GM12878 (cell line): Measurements from ENCODE around the gene CD82. TPM values are rescaled to one million over a fixed set of nuclear protein-coding genes. Genes with fewer than 3 reads are reported as not detected.

ENCODE experiments used
- ATAC-seq: fragments of 200-7000 bp; cut with Tn5 transposase; 3 replicates; pipeline ENCODE4 v1.9.1; 2020; ENCODE audit warnings: mild to moderate bottlenecking, moderate library complexity
- BruUV-seq: library from RNA; stranded (reverse); fragments of 400-500 nt; replicated peaks from 2 replicates; lab custom pipeline; 2021; lab: Mats Ljungman, UMichigan
- CTCF ChIA-PET: fragments of 300-600 bp; sonication (Branson Sonifier 250); formaldehyde crosslinking; extraction: SDS; loops from one replicate; lab custom pipeline; 2021; ENCODE audit warnings: inconsistent platforms; lab: Yijun Ruan, JAX
- POLR2A ChIA-PET: fragments of 350-600 bp; formaldehyde crosslinking; extraction: SDS; loops from one replicate; lab custom pipeline; 2021; ENCODE audit warnings: inconsistent platforms; lab: Charles Lee
- RAD21 ChIA-PET: fragments of 300-600 bp; sonication (Branson Sonifier 250); formaldehyde crosslinking; loops from one replicate; lab custom pipeline; 2023; ENCODE audit warnings: antibody characterized with exemption; ENCODE audit not compliant: unreplicated experiment; lab: Charles Lee
- SMC1A ChIA-PET: fragments of 300-600 bp; sonication (Branson Sonifier 250); formaldehyde crosslinking; loops from one replicate; lab custom pipeline; 2023; ENCODE audit not compliant: unreplicated experiment, uncharacterized antibody; lab: Charles Lee
- DNase-seq: peaks from one replicate; pipeline ENCODE4 v3.0.0-alpha.2; 2011; ENCODE audit warnings: low read depth, low spot score
- FAIRE-seq: peaks from 3 replicates; lab custom pipeline; 2011; peaks lifted over from hg19 to GRCh38; lab: Jason Lieb, UNC
- H2AFZ ChIP-seq: 2 replicates; pipeline ENCODE4 v1.6.0; 2011; ENCODE audit warnings: low read depth, low read length, control low read depth; ENCODE audit not compliant: control insufficient read depth
- H3K27ac ChIP-seq: 2 replicates; pipeline ENCODE4 v1.5.1; 2011; ENCODE audit warnings: control low read depth; ENCODE audit not compliant: control insufficient read depth, insufficient read depth
- H3K27me3 ChIP-seq, 2 experiments: replicated peaks in 1 of 2; 2 replicates each; pipeline versions ENCODE4 v1.6.0 to v1.6.1; 2011; ENCODE audit warnings: low read length in 1 of 2; ENCODE audit not compliant: control insufficient read depth in 2 of 2, insufficient read depth in 2 of 2
- H3K36me3 ChIP-seq, 2 experiments: 2 replicates each; pipeline ENCODE4 v1.5.1; 2011; ENCODE audit warnings: low read length in 1 of 2; ENCODE audit not compliant: control insufficient read depth in 2 of 2, insufficient read depth in 2 of 2
- H3K4me1 ChIP-seq: 2 replicates; pipeline ENCODE4 v1.6.1; 2011; ENCODE audit warnings: mild to moderate bottlenecking, low read length, moderate library complexity, mixed read lengths; ENCODE audit not compliant: control insufficient read depth, insufficient read depth
- H3K4me2 ChIP-seq: 2 replicates; pipeline ENCODE4 v1.6.0; 2011; ENCODE audit warnings: control low read depth; ENCODE audit not compliant: control insufficient read depth, insufficient read depth
- H3K4me3 ChIP-seq: fragments of 200-600 bp; sonication (generic); 2 replicates; pipeline ENCODE4 v1.5.1; 2016
- H3K79me2 ChIP-seq: 2 replicates; pipeline ENCODE4 v1.6.0; 2011; ENCODE audit warnings: low read length; ENCODE audit not compliant: control insufficient read depth, insufficient read depth
- H3K9ac ChIP-seq: 2 replicates; pipeline ENCODE4 v1.8.0; 2011; ENCODE audit warnings: low read length, control low read depth, mixed read lengths; ENCODE audit not compliant: control insufficient read depth, insufficient read depth
- H3K9me3 ChIP-seq: replicated peaks from 3 replicates; pipeline ENCODE4 v1.5.1; 2011; ENCODE audit warnings: mild to moderate bottlenecking, low read length; ENCODE audit not compliant: control insufficient read depth, insufficient read depth
- H4K20me1 ChIP-seq: 2 replicates; pipeline ENCODE4 v1.6.0; 2011; ENCODE audit not compliant: control insufficient read depth, insufficient read depth
- BHLHE40 ChIP-seq, 2 experiments: fragments of 450-650 bp in 1 of 2; IDR thresholded peaks; 2 replicates each; pipeline ENCODE4 v1.6.1; 2011 to 2017; ENCODE audit warnings: low read depth in 2 of 2, borderline replicate concordance in 1 of 2, improper control_type of control experiment in 1 of 2, low read length in 1 of 2, mild to moderate bottlenecking in 1 of 2
- DPF2 ChIP-seq: fragments of 450-650 bp; IDR thresholded peaks from 2 replicates; pipeline ENCODE4 v1.6.1; 2017; ENCODE audit warnings: mild to moderate bottlenecking
- EGR1 ChIP-seq, 2 experiments: IDR thresholded peaks; 1 replicate in 1 of 2; 2 replicates in 1 of 2; pipeline ENCODE4 v1.6.1; 2011 to 2012; ENCODE audit warnings: low read depth in 2 of 2, low read length in 2 of 2, borderline replicate concordance in 1 of 2, mild to moderate bottlenecking in 1 of 2, moderate library complexity in 1 of 2
- GATAD2B ChIP-seq: fragments of 450-650 bp; conservative IDR thresholded peaks from 2 replicates; pipeline ENCODE4 v1.6.1; 2017; ENCODE audit warnings: low read depth, mild to moderate bottlenecking, moderate library complexity
- HCFC1 ChIP-seq: fragments of 150-350 bp; IDR thresholded peaks from 2 replicates; pipeline ENCODE4 v1.6.1; 2014; ENCODE audit warnings: low read length
- IKZF1 ChIP-seq: fragments of 450-650 bp; conservative IDR thresholded peaks from 2 replicates; pipeline ENCODE4 v1.6.1; 2017; ENCODE audit warnings: antibody characterized with exemption, mild to moderate bottlenecking
- LARP7 ChIP-seq: fragments of 450-650 bp; IDR thresholded peaks from 2 replicates; pipeline ENCODE4 v1.6.1; 2017; ENCODE audit warnings: mild to moderate bottlenecking
- MXI1 ChIP-seq: fragments of 150-350 bp; IDR thresholded peaks from 2 replicates; pipeline ENCODE4 v1.6.1; 2011; ENCODE audit warnings: low read depth, mild to moderate bottlenecking, inconsistent platforms, low read length, improper control_type of control experiment
- NRF1 ChIP-seq: conservative IDR thresholded peaks from 2 replicates; pipeline ENCODE4 v1.6.1; 2011; ENCODE audit warnings: mild to moderate bottlenecking, low read depth, low read length, improper control_type of control experiment
- RCOR1 ChIP-seq: conservative IDR thresholded peaks from 2 replicates; pipeline ENCODE4 v1.6.1; 2012; ENCODE audit warnings: low read depth, low read length, improper control_type of control experiment
- RFX5 ChIP-seq: IDR thresholded peaks from 2 replicates; pipeline ENCODE4 v1.6.1; 2011; ENCODE audit warnings: low read depth, low read length, improper control_type of control experiment
- SMC3 ChIP-seq: IDR thresholded peaks from 2 replicates; pipeline ENCODE4 v1.6.1; 2011; ENCODE audit warnings: low read length, improper control_type of control experiment, borderline replicate concordance
- ZZZ3 ChIP-seq: IDR thresholded peaks from 2 replicates; pipeline ENCODE4 v1.6.1; 2011; ENCODE audit warnings: low read depth; ENCODE audit not compliant: control insufficient read depth, insufficient read length
- WGBS: methylation state at CpG from one replicate; pipeline ENCODE4 v1.1.6; 2016; ENCODE audit warnings: low lambda C conversion rate; ENCODE audit not compliant: insufficient replicate concordance, insufficient coverage; ENCODE audit errors: missing lambda C conversion rate; 5-methylcytosine and 5-hydroxymethylcytosine counted together
- in situ Hi-C: fragments of 300-500 bp; cut with MboI; formaldehyde crosslinking; loops from 9 replicates; pipeline ENCODE4 v1.14.3; 2018; ENCODE audit warnings: mixed read lengths
- intact Hi-C: fragments of 100-400 bp; cut with micrococcal nuclease; formaldehyde crosslinking; loops from one replicate; pipeline ENCODE4 v1.14.2; 2022; ENCODE audit not compliant: unreplicated experiment
- polyA plus RNA-seq, 11 experiments: library from polyadenylated mRNA; depleted of rRNA in 4 of 11; unstranded in 6 of 11; stranded (reverse) in 5 of 11; fragments of >200 nt; fragmentation: Nextera tagmentation in 4 of 11; fragmentation: Illumina TruSeq in 1 of 11; extraction: Ambion mirVana in 4 of 11; extraction: Trizol in 1 of 11; gene quantifications; 1 replicate in 1 of 11; 2 replicates in 10 of 11; pipeline versions ENCODE4 v1.2.1 to v1.2.3, GENCODE V29; 2011 to 2016; ENCODE audit warnings: inconsistent platforms in 2 of 11, missing spikeins in 2 of 11, low read depth in 1 of 11
- total RNA-seq, 4 experiments: library from RNA; depleted of rRNA in 3 of 4; stranded (reverse); fragments of >200 nt in 3 of 4; fragmentation: Illumina TruSeq in 1 of 4; extraction: Trizol in 1 of 4; gene quantifications; 2 replicates each; pipeline versions ENCODE4 v1.2.1 to v1.2.3, GENCODE V29; 2013 to 2021
- TF ChIP-seq, protein P1 (sequence below): IDR thresholded peaks from 2 replicates; pipeline ENCODE4 v1.6.1; 2012; ENCODE audit warnings: low read depth, low read length, improper control_type of control experiment
- TF ChIP-seq, protein P2 (sequence below): fragments of 450-650 bp; IDR thresholded peaks from 2 replicates; pipeline ENCODE4 v1.6.1; 2017; ENCODE audit warnings: low read depth, mild to moderate bottlenecking, moderate library complexity
- TF ChIP-seq, protein P3 (sequence below): fragments of 150-350 bp; IDR thresholded peaks from 2 replicates; pipeline ENCODE4 v1.6.1; 2014; ENCODE audit warnings: mild to moderate bottlenecking, low read depth, low read length
- TF ChIP-seq, protein P4 (sequence below): fragments of 450-650 bp; IDR thresholded peaks from 2 replicates; pipeline ENCODE4 v1.6.1; 2016; ENCODE audit warnings: mild to moderate bottlenecking

The CD82 gene
- total and polyA plus RNA-seq, 10 of the 15 experiments (the other 5 are each of a cell fraction or from before 2014, with no cell fraction given): 5.2 to 180 (median 84.7) TPM

DNA sequence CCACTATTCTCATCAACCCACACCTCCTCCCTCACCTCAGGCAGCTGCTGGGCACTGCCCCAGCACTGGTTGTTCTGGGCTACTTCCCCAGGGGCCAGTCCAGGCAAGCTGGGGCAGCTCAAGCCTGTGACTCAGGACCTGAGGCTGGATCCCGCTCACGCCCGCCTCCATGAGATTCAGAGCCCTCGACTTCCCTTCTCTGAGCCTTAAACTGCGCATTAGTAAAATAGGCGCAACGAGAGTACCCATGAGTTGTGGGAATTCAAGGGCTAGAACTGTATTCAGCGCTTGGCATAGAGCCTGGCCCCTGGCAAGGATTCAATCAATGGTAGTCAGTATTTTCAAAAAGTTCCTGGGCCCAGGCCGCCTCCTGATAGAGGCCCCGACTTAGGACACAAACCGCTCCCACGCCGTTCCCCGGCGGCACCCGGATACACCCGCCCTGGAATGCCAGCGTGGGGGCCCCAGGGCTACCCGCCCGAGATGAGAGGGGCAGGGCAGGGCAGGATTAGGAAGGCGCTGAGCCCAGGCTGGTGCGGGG lies 723 bp upstream of the CD82 start:
- H3K36me3 ChIP-seq: no peaks in the 10 kb centered on the region
- no peak for FAIRE-seq
- no peaks in the 10 kb centered on the region for H3K27me3 ChIP-seq
- DNase-seq: no peak
- no peaks in the 10 kb centered on the region for H4K20me1 ChIP-seq
- H3K4me3 ChIP-seq: peak overlapping the region; percentile 62
- H3K4me1 ChIP-seq: peaks cover 41% of the 10 kb centered on the region
- SMC1A ChIA-PET: interaction anchor here (1.1 to 14.0 kb wide), 6 partner anchors 9 to 56 kb away, joined by 3 to 433 read pairs (median 9); no protein-coding TSS in a partner anchor
- POLR2A ChIA-PET: interaction anchor here (0.9 to 23.1 kb wide), 10 partner anchors 9 to 63 kb away, joined by 3 to 434 read pairs (median 8); no protein-coding TSS in a partner anchor
- peak overlapping the region; percentile 45 for H3K27ac ChIP-seq
- H3K79me2 ChIP-seq: peaks cover 43% of the 10 kb centered on the region
- peak overlapping the region; percentile 80 for H3K4me2 ChIP-seq
- no peaks in the 10 kb centered on the region; the same call in 2 of the 3 replicates for H3K9me3 ChIP-seq
- no peak for ATAC-seq
- WGBS: 2% methylated on average over 20 of the region's 22 CpGs
- peak overlapping the region; percentile 45 for H3K9ac ChIP-seq
- peak overlapping the region; percentile 62 for H2AFZ ChIP-seq
- CTCF ChIA-PET: interaction anchor here (0.8 to 4.7 kb wide), 7 partner anchors 9 to 471 kb away, joined by 3 to 27 read pairs (median 4); no protein-coding TSS in a partner anchor
- RAD21 ChIA-PET: interaction anchor here (1.0 to 6.8 kb wide), 10 partner anchors 8 to 372 kb away, joined by 3 to 76 read pairs (median 8); no protein-coding TSS in a partner anchor
- in situ Hi-C loops: loop anchor here (5.0 kb wide), 1 partner anchor 43 kb away; no protein-coding TSS in a partner anchor
- BruUV-seq: no TSS peak
- intact Hi-C loops: loop anchor here (5.0 to 10.0 kb wide), 2 partner anchors 298 to 880 kb away; partner anchors contain the start of gene HSD17B12
- TF ChIP-seq SMC3: no peak
- TF ChIP-seq, protein P1, sequence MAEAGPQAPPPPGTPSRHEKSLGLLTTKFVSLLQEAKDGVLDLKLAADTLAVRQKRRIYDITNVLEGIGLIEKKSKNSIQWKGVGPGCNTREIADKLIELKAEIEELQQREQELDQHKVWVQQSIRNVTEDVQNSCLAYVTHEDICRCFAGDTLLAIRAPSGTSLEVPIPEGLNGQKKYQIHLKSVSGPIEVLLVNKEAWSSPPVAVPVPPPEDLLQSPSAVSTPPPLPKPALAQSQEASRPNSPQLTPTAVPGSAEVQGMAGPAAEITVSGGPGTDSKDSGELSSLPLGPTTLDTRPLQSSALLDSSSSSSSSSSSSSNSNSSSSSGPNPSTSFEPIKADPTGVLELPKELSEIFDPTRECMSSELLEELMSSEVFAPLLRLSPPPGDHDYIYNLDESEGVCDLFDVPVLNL: no peak
- TF ChIP-seq LARP7: peak; percentile 44; the same call in 1 of the 2 replicates
- TF ChIP-seq, protein P2, sequence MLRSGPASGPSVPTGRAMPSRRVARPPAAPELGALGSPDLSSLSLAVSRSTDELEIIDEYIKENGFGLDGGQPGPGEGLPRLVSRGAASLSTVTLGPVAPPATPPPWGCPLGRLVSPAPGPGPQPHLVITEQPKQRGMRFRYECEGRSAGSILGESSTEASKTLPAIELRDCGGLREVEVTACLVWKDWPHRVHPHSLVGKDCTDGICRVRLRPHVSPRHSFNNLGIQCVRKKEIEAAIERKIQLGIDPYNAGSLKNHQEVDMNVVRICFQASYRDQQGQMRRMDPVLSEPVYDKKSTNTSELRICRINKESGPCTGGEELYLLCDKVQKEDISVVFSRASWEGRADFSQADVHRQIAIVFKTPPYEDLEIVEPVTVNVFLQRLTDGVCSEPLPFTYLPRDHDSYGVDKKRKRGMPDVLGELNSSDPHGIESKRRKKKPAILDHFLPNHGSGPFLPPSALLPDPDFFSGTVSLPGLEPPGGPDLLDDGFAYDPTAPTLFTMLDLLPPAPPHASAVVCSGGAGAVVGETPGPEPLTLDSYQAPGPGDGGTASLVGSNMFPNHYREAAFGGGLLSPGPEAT: no peak
- TF ChIP-seq EGR1 (IDR thresholded peaks at IDR 0.05; ENCODE audit: borderline replicate concordance in 1 of 2, low read depth in 2 of 2, low read length in 2 of 2): peak in 1 of 2 experiments; percentile 45; a peak in 1 of 3 replicates
- no peak for TF ChIP-seq MXI1
- TF ChIP-seq GATAD2B: 0 out of 2 replicates have a peak, but pooled peaks have one; percentile 20
- TF ChIP-seq, protein P3, sequence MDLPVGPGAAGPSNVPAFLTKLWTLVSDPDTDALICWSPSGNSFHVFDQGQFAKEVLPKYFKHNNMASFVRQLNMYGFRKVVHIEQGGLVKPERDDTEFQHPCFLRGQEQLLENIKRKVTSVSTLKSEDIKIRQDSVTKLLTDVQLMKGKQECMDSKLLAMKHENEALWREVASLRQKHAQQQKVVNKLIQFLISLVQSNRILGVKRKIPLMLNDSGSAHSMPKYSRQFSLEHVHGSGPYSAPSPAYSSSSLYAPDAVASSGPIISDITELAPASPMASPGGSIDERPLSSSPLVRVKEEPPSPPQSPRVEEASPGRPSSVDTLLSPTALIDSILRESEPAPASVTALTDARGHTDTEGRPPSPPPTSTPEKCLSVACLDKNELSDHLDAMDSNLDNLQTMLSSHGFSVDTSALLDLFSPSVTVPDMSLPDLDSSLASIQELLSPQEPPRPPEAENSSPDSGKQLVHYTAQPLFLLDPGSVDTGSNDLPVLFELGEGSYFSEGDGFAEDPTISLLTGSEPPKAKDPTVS: no peak
- peak; percentile 25; the same call in 1 of the 2 replicates for TF ChIP-seq IKZF1
- no peak for TF ChIP-seq BHLHE40 (IDR thresholded peaks at IDR 0.05; ENCODE audit: borderline replicate concordance in 1 of 2, low read depth in 2 of 2, low read length in 1 of 2)
- peak; percentile 54; the same call in 1 of the 2 replicates for TF ChIP-seq DPF2
- no peak for TF ChIP-seq NRF1
- no peak for TF ChIP-seq ZZZ3
- no peak for TF ChIP-seq RFX5
- 0 out of 2 replicates have a peak, but pooled peaks have one; percentile 39 for TF ChIP-seq RCOR1
- TF ChIP-seq, protein P4, sequence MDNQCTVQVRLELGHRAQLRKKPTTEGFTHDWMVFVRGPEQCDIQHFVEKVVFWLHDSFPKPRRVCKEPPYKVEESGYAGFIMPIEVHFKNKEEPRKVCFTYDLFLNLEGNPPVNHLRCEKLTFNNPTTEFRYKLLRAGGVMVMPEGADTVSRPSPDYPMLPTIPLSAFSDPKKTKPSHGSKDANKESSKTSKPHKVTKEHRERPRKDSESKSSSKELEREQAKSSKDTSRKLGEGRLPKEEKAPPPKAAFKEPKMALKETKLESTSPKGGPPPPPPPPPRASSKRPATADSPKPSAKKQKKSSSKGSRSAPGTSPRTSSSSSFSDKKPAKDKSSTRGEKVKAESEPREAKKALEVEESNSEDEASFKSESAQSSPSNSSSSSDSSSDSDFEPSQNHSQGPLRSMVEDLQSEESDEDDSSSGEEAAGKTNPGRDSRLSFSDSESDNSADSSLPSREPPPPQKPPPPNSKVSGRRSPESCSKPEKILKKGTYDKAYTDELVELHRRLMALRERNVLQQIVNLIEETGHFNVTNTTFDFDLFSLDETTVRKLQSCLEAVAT: peak; percentile 52
- TF ChIP-seq HCFC1: no peak
